Osteoblast (primary cell): ENCODE measurements around the gene BICD2. TPM values are rescaled to one million over a fixed set of nuclear protein-coding genes. Genes with fewer than 3 reads are reported as not detected.
"Not testable (repeated sequence)": the region's sequence is repeated elsewhere in the genome, so short reads cannot be mapped to it uniquely, and the experiment has no call there.

ENCODE experiments used
- DNase-seq: peaks from one replicate; pipeline ENCODE4 v3.0.0; 2011; ENCODE audit warnings: low spot score, mixed read lengths; ENCODE audit not compliant: insufficient read length; ENCODE audit errors: missing footprints
- H2AFZ ChIP-seq: 2 replicates; pipeline ENCODE4 v1.6.0; 2011; ENCODE audit warnings: mild to moderate bottlenecking, low read length
- H3K27ac ChIP-seq: 2 replicates; pipeline ENCODE4 v1.5.1; 2011; ENCODE audit warnings: mild to moderate bottlenecking, low read depth, low read length, moderate library complexity
- H3K27me3 ChIP-seq: 2 replicates; pipeline ENCODE4 v1.6.0; 2012; ENCODE audit warnings: mild to moderate bottlenecking, control low read depth, inconsistent platforms, low read length, moderate library complexity; ENCODE audit not compliant: insufficient read depth
- H3K36me3 ChIP-seq: 2 replicates; pipeline ENCODE4 v1.5.1; 2011; ENCODE audit warnings: mild to moderate bottlenecking, low read length, control low read depth, moderate library complexity; ENCODE audit not compliant: insufficient read depth
- H3K4me1 ChIP-seq: 2 replicates; pipeline ENCODE4 v1.5.1; 2011; ENCODE audit warnings: mild to moderate bottlenecking, low read length, control low read depth, moderate library complexity; ENCODE audit not compliant: insufficient read depth
- H3K4me2 ChIP-seq: 2 replicates; pipeline ENCODE4 v1.6.0; 2011; ENCODE audit warnings: mild to moderate bottlenecking, low read length; ENCODE audit not compliant: insufficient read depth
- H3K4me3 ChIP-seq: fragments of 200-600 bp; sonication (generic); 3 replicates; pipeline ENCODE4 v1.5.1; 2012; ENCODE audit warnings: mild to moderate bottlenecking, low read length, inconsistent platforms; ENCODE audit not compliant: insufficient read depth
- H3K79me2 ChIP-seq: 2 replicates; pipeline ENCODE4 v1.6.0; 2012; ENCODE audit warnings: mild to moderate bottlenecking, low read length, control low read depth, inconsistent platforms; ENCODE audit not compliant: insufficient read depth
- H3K9me3 ChIP-seq: 2 replicates; pipeline ENCODE4 v1.5.1; 2011; ENCODE audit warnings: low read depth, low read length, control low read depth
- H4K20me1 ChIP-seq: 2 replicates; pipeline ENCODE4 v1.6.0; 2012; ENCODE audit warnings: mild to moderate bottlenecking, low read length, control low read depth; ENCODE audit not compliant: insufficient read depth
- total RNA-seq: library from RNA; depleted of rRNA; stranded (reverse); fragments of >200 nt; gene quantifications from 2 replicates; pipeline ENCODE4 v1.2.3, GENCODE V29; 2012
- TF ChIP-seq, protein P1 (sequence below): IDR thresholded peaks from 2 replicates; pipeline ENCODE4 v1.5.1; 2011; ENCODE audit warnings: mild to moderate bottlenecking, low read depth, low read length, moderate library complexity; ENCODE audit errors: extremely low read depth

The BICD2 gene
- total RNA-seq, 1 donor = 31.8 TPM

DNA sequence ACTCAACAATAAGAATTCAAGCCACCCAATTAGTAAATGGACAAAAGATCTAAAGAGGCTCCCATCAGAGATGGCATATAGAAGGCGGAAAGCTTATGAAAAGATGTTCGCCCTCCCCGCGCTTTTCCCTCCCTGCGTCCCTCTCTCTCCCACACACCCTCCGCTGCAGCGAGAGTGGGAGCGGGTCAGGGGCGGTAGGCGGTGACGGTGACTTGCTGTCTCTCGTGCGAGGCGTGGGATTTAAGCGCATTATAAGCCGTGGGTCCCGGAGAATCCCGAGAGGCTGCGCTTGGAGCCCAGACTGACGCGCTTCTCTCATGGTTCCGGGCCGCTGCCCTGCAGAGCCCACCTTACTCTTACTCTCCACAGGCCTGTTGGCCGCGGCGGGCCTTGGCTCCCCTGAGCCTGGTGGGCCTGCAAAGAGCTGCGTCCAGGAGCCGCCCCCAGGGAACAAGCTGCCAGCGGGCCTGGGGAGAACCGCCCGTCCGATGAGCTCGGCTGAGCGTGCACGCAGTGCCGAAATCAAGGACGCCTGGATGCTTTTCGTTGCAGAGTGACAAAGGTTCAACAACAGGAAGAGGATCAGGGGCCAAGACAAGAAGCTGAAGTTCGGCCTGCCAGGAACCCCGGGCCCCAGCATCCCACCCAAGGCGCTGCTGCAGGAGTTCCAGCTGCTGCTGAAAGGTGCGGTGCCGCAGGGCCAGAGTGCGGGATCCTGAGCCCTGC lies 42.6 kb upstream of the BICD2 start:
- Histone ChIP-seq H2AFZ (no peak overlapping the region), H3K9me3 (no peaks in the 10 kb centered on the region), H3K4me2 (no peak overlapping the region), H3K27ac (no peak overlapping the region), H3K27me3 (peaks cover 84% of the 10 kb centered on the region), H3K4me1 (peaks cover 3% of the 10 kb centered on the region), H3K4me3 (no peak overlapping the region), H3K36me3 (no peaks in the 10 kb centered on the region), H3K79me2 (no peaks in the 10 kb centered on the region), H4K20me1 (no peaks in the 10 kb centered on the region)
- DNase-seq = no peak
- TF ChIP-seq, protein P1, sequence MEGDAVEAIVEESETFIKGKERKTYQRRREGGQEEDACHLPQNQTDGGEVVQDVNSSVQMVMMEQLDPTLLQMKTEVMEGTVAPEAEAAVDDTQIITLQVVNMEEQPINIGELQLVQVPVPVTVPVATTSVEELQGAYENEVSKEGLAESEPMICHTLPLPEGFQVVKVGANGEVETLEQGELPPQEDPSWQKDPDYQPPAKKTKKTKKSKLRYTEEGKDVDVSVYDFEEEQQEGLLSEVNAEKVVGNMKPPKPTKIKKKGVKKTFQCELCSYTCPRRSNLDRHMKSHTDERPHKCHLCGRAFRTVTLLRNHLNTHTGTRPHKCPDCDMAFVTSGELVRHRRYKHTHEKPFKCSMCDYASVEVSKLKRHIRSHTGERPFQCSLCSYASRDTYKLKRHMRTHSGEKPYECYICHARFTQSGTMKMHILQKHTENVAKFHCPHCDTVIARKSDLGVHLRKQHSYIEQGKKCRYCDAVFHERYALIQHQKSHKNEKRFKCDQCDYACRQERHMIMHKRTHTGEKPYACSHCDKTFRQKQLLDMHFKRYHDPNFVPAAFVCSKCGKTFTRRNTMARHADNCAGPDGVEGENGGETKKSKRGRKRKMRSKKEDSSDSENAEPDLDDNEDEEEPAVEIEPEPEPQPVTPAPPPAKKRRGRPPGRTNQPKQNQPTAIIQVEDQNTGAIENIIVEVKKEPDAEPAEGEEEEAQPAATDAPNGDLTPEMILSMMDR = no peak

DNA sequence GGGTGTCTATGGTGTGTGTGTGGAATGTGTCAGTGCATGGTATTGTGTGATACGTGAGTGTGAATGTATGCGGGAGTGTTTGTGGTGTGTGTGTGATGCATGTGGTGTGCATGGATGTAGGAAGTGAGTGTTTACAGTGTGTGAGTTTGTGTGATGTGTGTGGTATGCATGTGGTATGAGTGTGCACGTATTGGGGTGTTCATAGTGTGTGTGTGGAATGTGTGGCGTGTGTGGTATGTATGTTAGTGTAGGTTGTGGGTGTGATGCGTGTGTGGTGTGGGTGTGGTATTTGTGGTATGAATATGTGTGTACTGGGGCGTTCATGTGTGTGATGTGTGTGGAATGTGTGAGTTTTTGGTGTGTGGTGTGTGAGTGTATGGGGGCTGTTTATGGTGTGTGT lies 40.1 kb upstream of the BICD2 start:
- no peaks in the 10 kb centered on the region for H3K9me3 ChIP-seq
- H3K4me1 ChIP-seq = peaks cover 3% of the 10 kb centered on the region
- H3K79me2 ChIP-seq = no peaks in the 10 kb centered on the region
- H3K27ac ChIP-seq = no peak overlapping the region
- no peaks in the 10 kb centered on the region for H3K36me3 ChIP-seq
- no peak overlapping the region for H3K4me3 ChIP-seq
- H2AFZ ChIP-seq = no peak overlapping the region
- no peaks in the 10 kb centered on the region for H4K20me1 ChIP-seq
- peaks cover 61% of the 10 kb centered on the region for H3K27me3 ChIP-seq
- no peak overlapping the region for H3K4me2 ChIP-seq
- TF ChIP-seq, protein P1 = no peak
- no peak for DNase-seq

DNA sequence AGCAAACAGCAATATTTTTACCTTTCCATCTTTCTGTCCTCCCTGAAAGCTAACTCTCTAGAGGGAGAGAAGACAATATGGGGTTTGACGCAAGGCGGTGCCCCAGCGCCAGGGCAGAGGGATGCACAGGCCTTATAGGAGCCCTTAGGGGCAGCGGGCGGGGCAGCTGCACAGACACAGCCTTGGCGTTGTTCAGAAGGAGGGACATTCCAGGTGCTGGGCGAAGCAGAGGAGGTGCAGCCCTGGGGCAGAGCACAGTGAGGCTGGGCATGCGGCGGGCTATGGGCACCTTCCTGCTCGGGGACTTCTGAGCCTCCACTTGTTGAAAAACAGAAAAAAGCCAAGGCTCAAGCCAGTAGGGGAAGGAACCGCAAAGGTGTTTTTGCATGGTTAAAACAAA lies 33.7 kb upstream of the BICD2 start:
- Histone ChIP-seq H3K4me2 (no peak overlapping the region), H3K27ac (no peak overlapping the region), H3K4me1 (no peaks in the 10 kb centered on the region), H3K79me2 (no peaks in the 10 kb centered on the region), H3K27me3 (peaks cover 43% of the 10 kb centered on the region), H4K20me1 (no peaks in the 10 kb centered on the region), H3K9me3 (no peaks in the 10 kb centered on the region), H2AFZ (no peak overlapping the region), H3K4me3 (no peak overlapping the region), H3K36me3 (no peaks in the 10 kb centered on the region)
- TF ChIP-seq, protein P1 = no peak
- DNase-seq = no peak

DNA sequence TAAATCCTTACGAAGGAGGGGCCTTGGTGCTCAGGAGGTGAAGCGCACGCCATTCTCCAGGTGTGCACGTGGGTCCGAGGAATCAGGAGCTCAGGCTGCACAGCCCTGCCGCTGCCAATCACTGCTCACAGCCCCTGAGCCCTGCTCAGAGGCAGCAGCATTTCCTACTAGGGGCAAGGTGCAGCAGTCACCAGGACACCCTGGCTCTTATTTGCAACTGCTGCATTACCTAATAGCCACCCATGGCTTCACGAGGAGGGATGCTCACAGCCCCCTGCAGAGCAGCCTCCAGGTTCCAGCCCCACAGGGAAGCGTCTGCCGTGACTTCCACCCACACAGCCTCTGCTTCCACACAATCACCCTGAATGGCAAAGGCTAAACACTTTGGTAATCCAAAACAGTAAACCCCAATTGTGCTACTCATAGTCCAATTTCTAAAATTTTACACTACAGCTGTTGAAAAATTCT lies 31.7 kb upstream of the BICD2 start:
- H3K36me3 ChIP-seq, DNase-seq, H3K4me3 ChIP-seq, H3K27ac ChIP-seq, H3K4me2 ChIP-seq, H3K4me1 ChIP-seq, H4K20me1 ChIP-seq, H3K9me3 ChIP-seq, H2AFZ ChIP-seq, H3K79me2 ChIP-seq: not testable (repeated sequence)
- peaks cover 40% of the 10 kb centered on the region for H3K27me3 ChIP-seq
